ENCODE results near the gene CAPN9.
A peak's percentile ranks its signal among the peaks of the same experiment; 100 is the strongest.

Gene CAPN9

DNA sequence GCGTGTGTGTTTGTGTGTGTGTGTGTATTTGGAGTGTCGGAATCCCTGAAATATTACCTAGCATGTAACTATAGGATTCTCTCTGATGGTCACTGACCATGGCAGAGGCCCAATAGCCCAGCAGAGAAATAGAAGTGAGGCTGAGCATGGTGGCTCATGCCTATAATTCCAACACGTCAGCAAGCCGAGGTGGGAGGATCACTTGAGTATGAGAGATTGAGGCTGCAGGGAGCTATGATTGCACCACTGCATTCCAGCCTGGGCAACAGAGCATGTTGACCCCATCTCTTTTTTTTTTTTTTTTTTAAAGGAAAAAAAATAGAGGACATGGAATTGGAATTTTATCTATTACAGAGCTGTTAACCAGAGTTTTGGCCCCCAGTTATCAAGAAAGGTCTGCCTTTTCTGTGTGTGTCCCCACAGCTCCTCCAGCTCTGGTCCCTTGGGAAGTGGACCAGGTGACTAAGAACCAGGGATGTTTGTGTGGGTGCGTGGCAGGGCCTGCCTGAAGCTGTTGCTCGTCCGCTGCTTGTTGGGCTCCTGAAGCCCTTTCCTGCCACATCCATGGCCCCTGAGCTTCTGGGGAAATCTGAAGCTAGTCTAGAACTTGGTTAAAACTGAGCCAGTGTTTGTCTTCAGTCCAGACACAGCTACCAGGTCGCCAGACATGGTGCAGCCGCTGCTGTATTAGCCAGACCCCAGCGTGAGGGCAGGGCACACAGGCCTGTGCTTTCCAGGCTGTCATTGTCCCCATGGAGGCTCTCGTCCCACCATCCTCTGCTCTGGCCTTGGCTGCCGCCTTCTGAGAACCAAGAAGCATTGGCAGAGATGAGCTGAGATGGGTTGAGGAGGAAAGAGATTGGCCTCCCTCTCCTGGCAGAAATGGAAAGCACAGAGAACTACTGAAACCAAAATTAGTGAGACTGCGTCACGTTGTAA lies 25.5 kb downstream of the CAPN9 start:
- peak; percentile 68 for DNase-seq

DNA sequence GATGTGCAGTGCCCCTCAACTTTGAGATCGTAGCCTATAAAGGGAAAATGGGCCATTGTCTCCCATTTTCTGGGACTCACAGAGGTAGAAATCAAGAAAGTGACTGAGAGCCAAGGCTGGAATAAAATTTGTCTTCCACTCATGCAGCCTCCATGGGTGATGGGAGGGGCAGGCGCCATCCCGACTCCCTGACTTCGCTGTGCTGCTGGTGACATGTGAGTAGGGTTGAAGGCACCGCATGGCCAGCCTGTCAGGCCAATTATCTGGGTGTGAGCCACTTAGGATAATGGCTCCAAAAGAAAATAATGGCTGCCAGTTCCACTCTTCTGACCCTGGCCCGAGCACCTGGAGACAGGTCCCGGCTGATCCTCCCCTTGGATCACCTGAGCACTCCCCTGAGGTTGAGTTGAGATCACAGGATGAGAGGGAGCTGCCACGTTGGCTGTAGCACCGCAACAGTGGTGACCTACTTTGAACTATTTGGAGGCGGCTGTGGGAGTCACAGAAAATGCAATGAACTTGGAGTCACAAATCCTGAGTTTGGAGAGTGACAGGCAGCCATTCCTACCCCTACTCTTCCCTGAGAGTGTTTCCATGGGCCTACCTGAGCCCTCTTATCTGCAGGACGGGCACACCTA lies 26.3 kb downstream of the CAPN9 start:
- DNase-seq, result no peak

GRCh38 chr1:230778916-230779590 lies 31.9 kb downstream of the CAPN9 start:
- no peak for DNase-seq

DNA sequence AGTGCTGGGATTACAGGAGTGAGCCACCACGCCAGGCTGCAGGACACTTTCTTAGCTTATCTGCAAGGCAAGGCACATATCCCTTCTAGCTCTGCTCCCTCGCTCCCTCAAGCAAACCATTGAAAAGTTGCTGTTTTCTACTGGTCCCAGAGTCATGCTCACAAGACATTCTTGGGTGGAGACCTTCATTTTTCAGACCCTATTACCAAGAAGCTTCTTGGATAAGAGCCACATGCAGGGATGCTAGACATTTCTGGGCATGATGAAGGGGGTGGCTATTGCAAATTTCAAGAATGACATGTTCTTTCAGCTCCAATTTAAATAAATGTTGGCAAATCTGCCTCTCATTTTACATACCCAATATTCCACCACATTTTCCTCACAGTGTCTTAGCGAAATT lies 33.9 kb downstream of the CAPN9 start:
- no peak for DNase-seq

GRCh38 chr1:230781594-230781993 lies 34.4 kb downstream of the CAPN9 start:
- DNase-seq, result no peak

DNA sequence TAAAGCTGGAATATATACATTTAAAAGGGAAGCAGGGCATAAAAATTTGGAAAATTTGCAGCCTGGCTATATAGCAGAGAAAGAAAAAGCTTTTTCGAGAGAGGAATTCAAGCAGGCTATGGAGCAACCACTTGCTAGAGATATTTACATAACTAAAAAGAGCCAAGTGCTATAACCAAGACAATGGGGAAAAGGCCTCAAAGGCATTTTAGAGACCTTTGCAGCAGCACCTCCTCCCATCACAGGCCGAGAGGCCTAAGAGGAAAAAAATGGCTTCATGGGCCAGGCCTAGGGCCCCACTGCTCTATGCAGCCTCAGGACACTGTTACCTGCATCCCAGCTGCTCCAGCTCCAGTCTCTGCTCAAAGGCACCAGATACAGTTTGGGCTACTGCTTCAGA lies 37.0 kb downstream of the CAPN9 start:
- no peak for DNase-seq

DNA sequence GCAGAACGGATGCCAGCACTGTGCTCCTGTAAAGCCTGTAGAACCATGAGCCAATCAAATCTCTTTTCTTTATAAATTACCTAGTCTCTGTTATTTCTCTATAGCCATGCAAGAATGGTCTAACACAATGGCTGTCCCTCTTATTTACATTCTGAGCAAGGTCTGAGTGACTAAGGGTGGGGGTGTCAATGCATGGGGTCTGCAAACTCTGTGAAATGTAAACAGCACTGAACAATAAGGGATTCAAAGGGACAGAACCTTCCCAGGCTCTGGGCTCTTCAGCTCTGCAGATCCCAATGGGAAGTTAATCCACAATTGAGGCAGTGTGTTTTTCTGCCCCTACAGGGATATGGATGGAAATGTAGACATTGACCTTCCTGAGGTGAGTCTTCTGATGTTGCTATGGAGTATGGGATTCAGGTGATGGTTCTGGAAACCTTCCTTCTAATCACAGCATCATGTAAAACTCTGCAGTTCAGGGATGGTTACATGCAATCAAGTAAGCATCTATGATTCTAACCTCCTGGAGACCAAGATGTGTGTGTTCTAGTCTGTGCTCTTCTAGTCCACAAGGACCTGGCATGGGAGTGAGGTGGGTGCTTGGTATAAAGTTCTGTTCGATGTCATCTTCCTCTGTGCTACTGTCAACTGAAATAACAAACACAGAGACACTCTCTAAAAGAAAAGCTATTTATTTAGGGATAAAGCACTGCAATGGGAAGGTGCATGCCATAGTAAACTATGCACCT lies 38.6 kb downstream of the CAPN9 start:
- no peak for DNase-seq

- DNase-seq, result no peak
Observed at GRCh38 chr1:230786385-230786753, 39.2 kb downstream of the CAPN9 start.

DNA sequence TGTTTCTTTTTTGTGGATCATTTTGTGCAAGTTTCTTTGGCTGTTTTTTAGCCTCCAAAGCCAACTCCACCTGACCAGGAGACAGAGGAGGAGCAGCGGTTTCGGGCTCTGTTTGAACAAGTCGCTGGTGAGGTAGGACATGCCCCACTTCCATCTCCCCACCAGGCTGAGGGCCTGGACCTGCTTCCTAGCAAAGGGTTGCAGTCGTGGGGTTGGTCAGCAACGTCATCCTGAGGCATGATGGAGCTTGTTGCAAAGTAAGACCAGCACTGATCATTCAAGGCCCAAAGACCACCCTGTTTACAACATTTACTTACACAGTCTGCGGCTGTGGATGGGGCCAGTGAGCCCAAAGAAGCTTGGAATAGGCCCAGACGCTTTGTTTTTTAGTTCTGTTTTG lies 40.3 kb downstream of the CAPN9 start:
- DNase-seq, result peak; percentile 19

DNA sequence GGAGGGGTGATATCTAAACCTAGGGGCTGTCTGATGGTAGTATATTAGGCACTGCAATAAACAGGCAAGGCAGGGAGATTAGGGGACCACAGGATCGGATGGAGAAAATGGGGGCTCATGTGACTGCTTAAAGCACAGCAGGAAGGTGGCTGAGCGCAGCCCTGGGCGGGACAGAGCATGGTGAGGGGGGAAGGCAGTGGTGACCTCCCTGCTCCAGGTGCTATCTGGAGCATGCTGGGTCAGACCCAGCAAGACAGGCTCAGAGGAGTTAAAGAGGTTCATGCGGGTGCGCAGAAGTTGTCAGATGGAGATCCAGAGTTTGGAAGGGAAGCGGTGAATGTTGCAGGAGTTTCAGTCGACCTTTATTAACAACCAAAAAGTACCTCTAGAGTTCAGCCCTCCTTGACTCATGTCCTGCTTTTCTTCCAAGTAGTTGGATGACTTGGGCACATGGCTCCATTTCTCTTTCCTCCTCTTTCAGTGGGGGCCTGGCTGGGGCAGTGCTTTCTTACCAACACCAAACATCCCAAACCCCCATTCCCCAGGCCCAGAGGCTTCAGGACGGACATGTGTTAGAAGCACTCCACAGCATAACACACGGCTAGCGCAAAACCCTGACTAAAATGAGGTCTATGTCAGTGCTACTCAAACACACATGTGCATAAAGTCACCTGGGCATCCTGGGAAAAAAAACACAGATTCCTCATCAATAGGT lies 41.5 kb downstream of the CAPN9 start:
- DNase-seq, result peak; percentile 38

DNA sequence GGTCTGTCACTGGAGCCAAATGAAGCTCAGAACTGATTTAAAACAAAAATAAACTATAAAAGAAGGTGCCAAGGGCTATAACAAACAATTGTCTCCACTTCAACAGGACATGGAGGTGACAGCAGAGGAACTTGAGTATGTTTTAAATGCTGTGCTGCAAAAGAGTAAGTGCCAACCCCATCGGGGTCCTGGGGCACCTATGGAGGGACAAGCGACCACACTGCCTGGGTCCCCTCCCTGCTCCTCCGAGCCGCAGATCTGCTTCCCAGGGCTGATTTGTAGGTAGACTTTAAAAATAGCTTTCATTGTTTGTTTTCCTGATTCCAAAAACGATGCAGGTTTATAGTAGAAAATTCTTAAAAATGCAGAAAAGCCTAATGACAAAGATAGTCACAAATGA lies 42.8 kb downstream of the CAPN9 start:
- peak; percentile 26 for DNase-seq

DNA sequence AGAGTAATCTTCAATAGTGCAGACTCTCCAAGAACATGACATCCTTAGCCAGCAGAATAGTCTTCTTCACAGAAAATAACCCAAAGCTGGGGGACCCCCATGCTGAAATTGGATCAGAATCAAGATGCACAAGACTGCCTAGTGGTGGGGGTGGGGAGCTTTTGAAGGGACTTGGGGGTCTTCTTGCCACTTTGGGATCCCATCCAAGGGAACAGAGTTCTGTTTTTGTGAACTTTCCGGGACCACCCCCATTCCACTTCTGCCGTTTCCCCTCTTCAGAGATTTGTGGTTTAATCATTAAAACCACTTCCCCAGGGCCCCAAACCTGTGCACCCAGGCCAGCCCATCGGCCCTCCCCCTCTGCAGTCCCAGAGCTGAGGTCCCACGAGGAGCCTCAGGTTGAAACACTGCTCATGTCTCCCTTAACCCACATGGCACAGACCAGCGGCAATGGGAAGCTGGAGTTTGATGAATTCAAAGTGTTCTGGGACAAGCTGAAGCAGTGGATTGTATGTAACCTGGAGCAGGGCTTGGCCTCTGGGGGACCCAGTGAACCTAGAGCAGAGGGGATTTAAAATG lies 44.9 kb downstream of the CAPN9 start:
- peak; percentile 44 for DNase-seq

GRCh38 chr1:230792691-230793462 lies 45.7 kb downstream of the CAPN9 start:
- DNase-seq, result peak; percentile 26

GRCh38 chr1:230793463-230793745 lies 46.2 kb downstream of the CAPN9 start:
- peak; percentile 37 for DNase-seq

- DNase-seq, result peak; percentile 10
Observed at GRCh38 chr1:230794431-230794830, 47.2 kb downstream of the CAPN9 start.

GRCh38 chr1:230794871-230795605 lies 47.9 kb downstream of the CAPN9 start:
- DNase-seq, result peak; percentile 47

- DNase-seq, result no peak
Observed at GRCh38 chr1:230796626-230797025, 49.4 kb downstream of the CAPN9 start.

GRCh38 chr1:230797376-230797920 lies 50.3 kb downstream of the CAPN9 start:
- DNase-seq, result no peak

GRCh38 chr1:230797942-230798365 lies 50.8 kb downstream of the CAPN9 start:
- peak; percentile 87 for DNase-seq

DNA sequence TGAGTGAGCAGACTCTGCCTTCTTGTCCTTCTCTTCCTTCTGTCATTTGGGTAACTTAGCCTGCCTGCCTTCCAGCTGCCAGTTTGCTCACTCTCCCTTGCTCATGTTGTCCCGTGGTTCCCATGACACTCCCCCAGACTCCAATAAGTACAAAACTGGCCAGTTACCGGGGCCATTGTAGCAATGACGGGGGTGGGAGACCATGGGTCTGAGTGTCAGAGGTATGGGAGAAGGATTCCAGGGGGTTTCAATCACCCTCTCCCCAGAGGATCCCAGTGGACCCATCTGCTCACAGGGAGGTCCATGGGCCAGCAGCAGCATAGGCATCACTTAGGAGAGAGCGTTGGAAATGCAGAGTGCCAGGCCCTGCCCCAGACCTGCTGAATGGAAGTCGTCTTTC lies 51.3 kb downstream of the CAPN9 start:
- DNase-seq, result peak; percentile 28

Data from islet precursor cell (in vitro differentiated cells).